GM21723 (cell line): ENCODE measurements around the gene TENM4.

Source experiments
- ATAC-seq: cut with Tn5 transposase; IDR thresholded peaks from one replicate; pipeline ENCODE4 v1.9.1; 2021; ENCODE audit warnings: mild to moderate bottlenecking, moderate library complexity; ENCODE audit not compliant: unreplicated experiment

TENM4 gene

GRCh38 chr11:78783846-78784245 lies 657.0 kb downstream of the TENM4 start:
- ATAC-seq = no peak

GRCh38 chr11:78783301-78783700 lies 657.5 kb downstream of the TENM4 start:
- ATAC-seq = no peak

- ATAC-seq = no peak
Observed at GRCh38 chr11:78782725-78783124, 658.1 kb downstream of the TENM4 start.

- no peak for ATAC-seq
Observed at GRCh38 chr11:78780889-78781288, 659.9 kb downstream of the TENM4 start.

- no peak for ATAC-seq
Observed at GRCh38 chr11:78773492-78773891, 667.3 kb downstream of the TENM4 start.

GRCh38 chr11:78773077-78773476 lies 667.8 kb downstream of the TENM4 start:
- ATAC-seq = no peak

- ATAC-seq = no peak
Observed at GRCh38 chr11:78772186-78772585, 668.6 kb downstream of the TENM4 start.

- no peak for ATAC-seq
Observed at GRCh38 chr11:78770931-78771330, 669.9 kb downstream of the TENM4 start.

- no peak for ATAC-seq
Observed at GRCh38 chr11:78768971-78769370, 671.9 kb downstream of the TENM4 start.

GRCh38 chr11:78768345-78768744 lies 672.5 kb downstream of the TENM4 start:
- ATAC-seq = no peak

- ATAC-seq = no peak
Observed at GRCh38 chr11:78767027-78767932, 673.5 kb downstream of the TENM4 start.

- no peak for ATAC-seq
Observed at GRCh38 chr11:78764946-78765345, 675.9 kb downstream of the TENM4 start.

GRCh38 chr11:78763664-78764063 lies 677.2 kb downstream of the TENM4 start:
- no peak for ATAC-seq

GRCh38 chr11:78762105-78762504 lies 678.7 kb downstream of the TENM4 start:
- no peak for ATAC-seq

GRCh38 chr11:78759071-78759470 lies 681.8 kb downstream of the TENM4 start:
- no peak for ATAC-seq

GRCh38 chr11:78753297-78753696 lies 687.5 kb downstream of the TENM4 start:
- ATAC-seq = no peak

GRCh38 chr11:78752494-78752893 lies 688.3 kb downstream of the TENM4 start:
- ATAC-seq = no peak

- ATAC-seq = no peak
Observed at GRCh38 chr11:78748918-78749690, 691.7 kb downstream of the TENM4 start.

GRCh38 chr11:78744949-78745348 lies 695.9 kb downstream of the TENM4 start:
- no peak for ATAC-seq

- no peak for ATAC-seq
Observed at GRCh38 chr11:78744202-78744601, 696.6 kb downstream of the TENM4 start.

- ATAC-seq = no peak
Observed at GRCh38 chr11:78742430-78742829, 698.4 kb downstream of the TENM4 start.

- ATAC-seq = no peak
Observed at GRCh38 chr11:78741741-78742140, 699.1 kb downstream of the TENM4 start.
